Esophagus muscularis mucosa (tissue), 4 donors: ENCODE results near the gene KIF17. TPM values are rescaled to one million over a fixed set of nuclear protein-coding genes. Genes with fewer than 3 reads are reported as not detected.

Experiments used
- DNase-seq: peaks from one replicate; pipeline ENCODE4 v3.0.0-alpha.2; 2017; ENCODE audit errors: extremely low spot score
- H3K27ac ChIP-seq, 4 donors: fragments of 200-600 bp; sonication (generic); replicated peaks in 1 of 4; 1 replicate in 3 of 4; 2 replicates in 1 of 4; pipeline ENCODE4 v1.5.1; 2016 to 2019; ENCODE audit warnings: mild to moderate bottlenecking in 1 of 4
- H3K27me3 ChIP-seq, 4 donors: fragments of 200-600 bp; sonication (generic); one replicate each; pipeline versions ENCODE4 v1.5.1 to v1.6.0; 2016 to 2019
- H3K36me3 ChIP-seq, 4 donors: fragments of 200-600 bp; sonication (generic); one replicate each; pipeline ENCODE4 v1.5.1; 2016 to 2019
- H3K4me1 ChIP-seq, 4 donors: fragments of 200-600 bp; sonication (generic); one replicate each; pipeline ENCODE4 v1.5.1; 2016 to 2019
- H3K4me3 ChIP-seq, 4 donors: fragments of 200-600 bp; sonication (generic); 1 replicate in 2 of 4; 2 replicates in 2 of 4; pipeline ENCODE4 v1.5.1; 2016 to 2019; ENCODE audit warnings: mild to moderate bottlenecking in 4 of 4, moderate library complexity in 1 of 4
- H3K9me3 ChIP-seq, 4 donors: fragments of 200-600 bp; sonication (generic); 1 replicate in 3 of 4; 2 replicates in 1 of 4; pipeline ENCODE4 v1.5.1; 2016 to 2019
- CTCF ChIP-seq, 3 experiments: fragments of 200-600 bp in 2 of 3; fragments of 450-650 bp in 1 of 3; sonication (generic) in 2 of 3; IDR thresholded peaks; one replicate each; pipeline ENCODE4 v1.5.1; 2017 to 2019; ENCODE audit warnings: antibody characterized with exemption in 3 of 3, mild to moderate bottlenecking in 2 of 3, moderate library complexity in 1 of 3
- EP300 ChIP-seq: sonication (generic); formaldehyde crosslinking; IDR thresholded peaks from one replicate; pipeline ENCODE4 v1.6.1; 2017; ENCODE audit warnings: antibody characterized with exemption
- POLR2A ChIP-seq: fragments of 450-650 bp; IDR thresholded peaks from one replicate; pipeline ENCODE4 v1.6.1; 2017; ENCODE audit warnings: antibody characterized with exemption, moderate library complexity, mild to moderate bottlenecking, low read depth
- POLR2AphosphoS5 ChIP-seq, 2 donors: sonication (generic); formaldehyde crosslinking; IDR thresholded peaks; one replicate each; pipeline ENCODE4 v1.6.1; 2017; ENCODE audit warnings: antibody characterized with exemption in 2 of 2
- WGBS: methylation state at CpG from one replicate; pipeline ENCODE4 v1.1.5; 2018; 5-methylcytosine and 5-hydroxymethylcytosine counted together
- intact Hi-C: fragments of 100-400 bp; cut with DNase I; formaldehyde crosslinking; loops from one replicate; pipeline ENCODE4 v1.15.1; 2023
- total RNA-seq, 4 donors: library from RNA; depleted of rRNA; stranded (reverse); fragments of >200 nt; gene quantifications; one replicate each; pipeline versions ENCODE4 v1.1.0 to v1.2.1, GENCODE V29; 2016

Gene KIF17
- total RNA-seq, 4 donors from 2014 or later, result 2.0 to 7.3 (median 3.4) TPM

DNA sequence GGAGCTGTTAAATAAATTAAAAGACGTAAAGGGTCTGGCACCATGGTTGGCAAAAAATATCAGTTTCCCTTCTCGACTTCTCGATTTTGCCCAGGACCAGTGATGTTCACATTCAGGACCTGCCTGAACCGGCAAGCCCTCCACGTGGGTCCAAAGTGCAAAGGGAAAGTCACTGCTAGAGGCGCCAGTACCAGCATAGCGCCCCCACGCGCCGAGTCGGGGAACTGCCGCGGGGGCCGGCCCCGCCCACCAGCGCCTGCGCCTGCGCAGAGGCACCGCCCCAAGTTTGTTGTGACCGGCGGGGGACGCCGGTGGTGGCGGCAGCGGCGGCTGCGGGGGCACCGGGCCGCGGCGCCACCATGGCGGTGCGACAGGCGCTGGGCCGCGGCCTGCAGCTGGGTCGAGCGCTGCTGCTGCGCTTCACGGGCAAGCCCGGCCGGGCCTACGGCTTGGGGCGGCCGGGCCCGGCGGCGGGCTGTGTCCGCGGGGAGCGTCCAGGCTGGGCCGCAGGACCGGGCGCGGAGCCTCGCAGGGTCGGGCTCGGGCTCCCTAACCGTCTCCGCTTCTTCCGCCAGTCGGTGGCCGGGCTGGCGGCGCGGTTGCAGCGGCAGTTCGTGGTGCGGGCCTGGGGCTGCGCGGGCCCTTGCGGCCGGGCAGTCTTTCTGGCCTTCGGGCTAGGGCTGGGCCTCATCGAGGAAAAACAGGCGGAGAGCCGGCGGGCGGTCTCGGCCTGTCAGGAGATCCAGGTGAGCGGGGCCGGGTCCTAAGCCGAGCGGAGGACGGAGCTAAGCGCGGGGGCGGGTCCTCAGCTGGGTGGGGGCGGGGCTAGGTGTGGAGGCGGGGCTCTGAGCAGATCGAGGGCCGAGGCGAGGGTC is 84.4 kb downstream of the KIF17 start, which contains the start of gene PINK1:
Gene PINK1, plus strand, starts transcription at position 269 of the 875 bp plus-strand sequence. Its CDS starts 91 bp downstream, at position 360.
- intact Hi-C loops, result loop anchor here (1.0 to 2.0 kb wide), 3 partner anchors 19 to 111 kb away; no protein-coding TSS in a partner anchor
- DNase-seq, result peak; percentile 96
- H3K4me1 ChIP-seq, result peaks cover 24 to 35% (median 34%) of the 10 kb centered on the region in 4 donors
- peaks cover 9 to 22% (median 21%) of the 10 kb centered on the region in 4 donors for H3K36me3 ChIP-seq
- H3K4me3 ChIP-seq, result peak within 1 kb of the TSS; percentile 88 to 100 (median 98)
- peaks cover 0 to 4% (median 0%) of the 10 kb centered on the region in 4 donors for H3K27me3 ChIP-seq
- no peaks in the 10 kb centered on the region for H3K9me3 ChIP-seq
- 4% methylated on average over 26 of the region's 93 CpGs for WGBS
- TF ChIP-seq POLR2AphosphoS5 (IDR thresholded peaks at IDR 0.05), result peak; percentile 85 to 88
- TF ChIP-seq POLR2A, result no peak
- peak; percentile 99 to 100 (median 99) for TF ChIP-seq CTCF (IDR thresholded peaks at IDR 0.05)
- TF ChIP-seq EP300, result no peak
- peak within 1 kb of the TSS; percentile 94 to 97 (median 95) for H3K27ac ChIP-seq

- Histone ChIP-seq H3K36me3 (peaks cover 0 to 12% (median 11%) of the 10 kb centered on the region in 4 donors), H3K9me3 (no peaks in the 10 kb centered on the region), H3K4me1 (peaks cover 24 to 35% (median 34%) of the 10 kb centered on the region in 4 donors), H3K4me3 (no peak overlapping the region), H3K27ac (no peak overlapping the region), H3K27me3 (peaks cover 0 to 4% (median 0%) of the 10 kb centered on the region in 4 donors)
- no peak for DNase-seq
- intact Hi-C loops, result loop anchor here (2.0 kb wide), 2 partner anchors 18 to 58 kb away; no protein-coding TSS in a partner anchor
- WGBS, result 90% methylated on average over 3 of the region's 3 CpGs
- no peak for TF ChIP-seq POLR2A
- TF ChIP-seq EP300, result no peak
- TF ChIP-seq CTCF (IDR thresholded peaks at IDR 0.05), result no peak
- TF ChIP-seq POLR2AphosphoS5 (IDR thresholded peaks at IDR 0.05), result no peak
Measured at GRCh38 chr1:20632386-20632785, 85.4 kb downstream of the KIF17 start.

DNA sequence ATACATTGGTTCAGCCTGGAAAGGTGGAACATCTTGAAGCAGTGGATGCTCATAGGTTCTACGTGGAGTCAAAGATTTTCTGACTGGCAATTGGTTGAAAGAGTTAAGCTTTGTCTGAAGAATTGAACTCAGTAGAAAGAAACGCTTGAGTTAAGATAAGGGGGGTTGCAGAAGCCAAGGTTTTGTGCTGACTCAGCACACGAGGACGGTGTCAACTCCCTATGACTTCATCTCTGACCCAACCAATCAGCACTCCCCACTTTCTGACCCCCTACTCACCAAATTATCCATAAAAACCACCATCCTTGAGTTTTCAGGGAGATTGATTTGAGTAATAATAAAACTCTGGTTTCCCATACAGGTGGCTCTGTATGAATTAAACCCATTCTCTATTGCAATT is 87.1 kb downstream of the KIF17 start:
- 38% methylated on average over 4 of the region's 4 CpGs for WGBS
- Histone ChIP-seq H3K4me3 (no peak overlapping the region), H3K27me3 (peaks cover 0 to 4% (median 0%) of the 10 kb centered on the region in 4 donors), H3K9me3 (no peaks in the 10 kb centered on the region), H3K4me1 (peaks cover 21 to 23% (median 23%) of the 10 kb centered on the region in 4 donors), H3K27ac (no peak overlapping the region), H3K36me3 (no peaks in the 10 kb centered on the region)
- DNase-seq, result no peak
- intact Hi-C loops, result no loop called here
- TF ChIP-seq POLR2AphosphoS5 (IDR thresholded peaks at IDR 0.05) (no peak), CTCF (IDR thresholded peaks at IDR 0.05) (no peak), POLR2A (no peak), EP300 (no peak)

- TF ChIP-seq POLR2AphosphoS5 (IDR thresholded peaks at IDR 0.05) (no peak), POLR2A (no peak), EP300 (no peak), CTCF (IDR thresholded peaks at IDR 0.05) (no peak)
- intact Hi-C loops, result no loop called here
- no peaks in the 10 kb centered on the region for H3K4me1 ChIP-seq
- no peaks in the 10 kb centered on the region for H3K9me3 ChIP-seq
- H3K4me3 ChIP-seq, result no peak overlapping the region
- no peak for DNase-seq
- no peak overlapping the region for H3K27ac ChIP-seq
- WGBS, result 70% methylated on average over 1 of the region's 1 CpG
- H3K27me3 ChIP-seq, result peaks cover 0 to 12% (median 0%) of the 10 kb centered on the region in 4 donors
- H3K36me3 ChIP-seq, result no peaks in the 10 kb centered on the region
Measured at GRCh38 chr1:20626524-20626923, 91.3 kb downstream of the KIF17 start.
